Thyroid gland (tissue), 4 donors: ENCODE measurements around the gene TUBGCP3. TPM values are rescaled to one million over a fixed set of nuclear protein-coding genes. Genes with fewer than 3 reads are reported as not detected.

ENCODE experiments used
- DNase-seq, 2 donors: peaks; one replicate each; pipeline ENCODE4 v3.0.0-alpha.2; 2019
- H3K27ac ChIP-seq, 3 donors: fragments of 200-600 bp; sonication (generic); 1 replicate in 2 of 3; 2 replicates in 1 of 3; pipeline ENCODE4 v1.5.1; 2016 to 2019; ENCODE audit warnings: mild to moderate bottlenecking in 1 of 3, moderate library complexity in 1 of 3
- H3K27me3 ChIP-seq: fragments of 200-600 bp; sonication (generic); one replicate; pipeline ENCODE4 v1.5.1; 2019
- H3K36me3 ChIP-seq, 2 donors: fragments of 200-600 bp; sonication (generic); one replicate each; pipeline ENCODE4 v1.5.1; 2016 to 2019
- H3K4me1 ChIP-seq, 2 donors: fragments of 200-600 bp; sonication (generic); one replicate each; pipeline ENCODE4 v1.5.1; 2017 to 2019
- H3K4me3 ChIP-seq, 3 donors: fragments of 200-600 bp; sonication (generic); replicated peaks in 1 of 3; 1 replicate in 2 of 3; 2 replicates in 1 of 3; pipeline ENCODE4 v1.5.1; 2016; ENCODE audit warnings: mild to moderate bottlenecking in 1 of 3
- H3K9me3 ChIP-seq: fragments of 200-600 bp; sonication (generic); one replicate; pipeline ENCODE4 v1.5.1; 2017
- CTCF ChIP-seq, 6 experiments: fragments of 200-600 bp in 3 of 6; fragments of 450-650 bp in 3 of 6; sonication (generic) in 3 of 6; IDR thresholded peaks; one replicate each; pipeline ENCODE4 v1.5.1; 2016 to 2019; ENCODE audit warnings: antibody characterized with exemption in 6 of 6, mild to moderate bottlenecking in 2 of 6, inconsistent platforms in 1 of 6, moderate library complexity in 1 of 6
- POLR2A ChIP-seq, 2 donors: fragments of 450-650 bp; IDR thresholded peaks; one replicate each; pipeline ENCODE4 v1.6.1; 2017; ENCODE audit warnings: antibody characterized with exemption in 2 of 2, mild to moderate bottlenecking in 2 of 2, moderate library complexity in 1 of 2
- WGBS, 2 donors: methylation state at CpG; one replicate each; pipeline ENCODE4 v1.1.5; 2017; 5-methylcytosine and 5-hydroxymethylcytosine counted together
- intact Hi-C: fragments of 100-400 bp; cut with DNase I; formaldehyde crosslinking; loops from one replicate; pipeline ENCODE4 v1.15.1; 2023
- total RNA-seq, 4 donors: library from RNA; depleted of rRNA; stranded (reverse); fragments of >200 nt; gene quantifications; one replicate each; pipeline ENCODE4 v1.2.3, GENCODE V29; 2016

TUBGCP3 gene
- total RNA-seq, 4 donors from 2014 or later = 27.4 to 49.1 (median 36.0) TPM

GRCh38 chr13:112623051-112623711 is 35.2 kb upstream of the TUBGCP3 start:
- Histone ChIP-seq H3K9me3 (no peaks in the 10 kb centered on the region), H3K4me1 (no peaks in the 10 kb centered on the region), H3K27ac (no peak overlapping the region), H3K36me3 (no peaks in the 10 kb centered on the region), H3K27me3 (no peaks in the 10 kb centered on the region), H3K4me3 (no peak overlapping the region)
- 84 to 90% methylated on average over 17 of the region's 17 CpGs for WGBS, 2 donors
- no peak for DNase-seq
- TF ChIP-seq CTCF (IDR thresholded peaks at IDR 0.05) = no peak
- no peak for TF ChIP-seq POLR2A (IDR thresholded peaks at IDR 0.05)
- intact Hi-C loops = no loop called here

GRCh38 chr13:112622375-112622774 is 34.4 kb upstream of the TUBGCP3 start:
- intact Hi-C loops = no loop called here
- WGBS, 2 donors = 74 to 85% methylated on average over 7 of the region's 7 CpGs
- Histone ChIP-seq H3K4me1 (no peaks in the 10 kb centered on the region), H3K4me3 (no peak overlapping the region), H3K36me3 (no peaks in the 10 kb centered on the region), H3K27me3 (no peaks in the 10 kb centered on the region), H3K27ac (no peak overlapping the region), H3K9me3 (no peaks in the 10 kb centered on the region)
- no peak for DNase-seq
- TF ChIP-seq CTCF (IDR thresholded peaks at IDR 0.05) (no peak), POLR2A (IDR thresholded peaks at IDR 0.05) (no peak)

- Histone ChIP-seq H3K36me3 (no peaks in the 10 kb centered on the region), H3K9me3 (no peaks in the 10 kb centered on the region), H3K4me1 (no peaks in the 10 kb centered on the region), H3K27ac (no peak overlapping the region), H3K27me3 (no peaks in the 10 kb centered on the region), H3K4me3 (no peak overlapping the region)
- intact Hi-C loops = no loop called here
- 32 to 41% methylated on average over 24 of the region's 24 CpGs for WGBS, 2 donors
- no peak for TF ChIP-seq POLR2A (IDR thresholded peaks at IDR 0.05)
- no peak for TF ChIP-seq CTCF (IDR thresholded peaks at IDR 0.05)
- peak; percentile 67 to 68 for DNase-seq
Observed at GRCh38 chr13:112619730-112620631, 32.0 kb upstream of the TUBGCP3 start.

- Histone ChIP-seq H3K27ac (no peak overlapping the region), H3K36me3 (no peaks in the 10 kb centered on the region), H3K9me3 (no peaks in the 10 kb centered on the region), H3K4me1 (no peaks in the 10 kb centered on the region), H3K4me3 (no peak overlapping the region), H3K27me3 (no peaks in the 10 kb centered on the region)
- intact Hi-C loops = no loop called here
- TF ChIP-seq POLR2A (IDR thresholded peaks at IDR 0.05) (no peak), CTCF (IDR thresholded peaks at IDR 0.05) (no peak)
- WGBS, 2 donors = 87 to 88% methylated on average over 10 to 12 of the region's 12 CpGs
- DNase-seq = no peak
Observed at GRCh38 chr13:112618501-112618900, 30.5 kb upstream of the TUBGCP3 start.
